DOHH2 (cell line): ENCODE measurements around the gene LRRC32.

Experiments used
- EZH2phosphoT487 ChIP-seq: fragments of 200-600 bp; sonication (generic); IDR thresholded peaks from 2 replicates; pipeline ENCODE4 v1.6.1; 2017; ENCODE audit warnings: borderline replicate concordance, mild to moderate bottlenecking, antibody characterized with exemption, low read length, moderate library complexity, mixed read lengths
- TF ChIP-seq, protein P1 (sequence below): fragments of 200-600 bp; sonication (generic); IDR thresholded peaks from one replicate; pipeline ENCODE4 v1.5.1; 2014; ENCODE audit warnings: antibody characterized with exemption, mild to moderate bottlenecking, low read depth, low read length; ENCODE audit not compliant: poor library complexity, severe bottlenecking

DNA sequence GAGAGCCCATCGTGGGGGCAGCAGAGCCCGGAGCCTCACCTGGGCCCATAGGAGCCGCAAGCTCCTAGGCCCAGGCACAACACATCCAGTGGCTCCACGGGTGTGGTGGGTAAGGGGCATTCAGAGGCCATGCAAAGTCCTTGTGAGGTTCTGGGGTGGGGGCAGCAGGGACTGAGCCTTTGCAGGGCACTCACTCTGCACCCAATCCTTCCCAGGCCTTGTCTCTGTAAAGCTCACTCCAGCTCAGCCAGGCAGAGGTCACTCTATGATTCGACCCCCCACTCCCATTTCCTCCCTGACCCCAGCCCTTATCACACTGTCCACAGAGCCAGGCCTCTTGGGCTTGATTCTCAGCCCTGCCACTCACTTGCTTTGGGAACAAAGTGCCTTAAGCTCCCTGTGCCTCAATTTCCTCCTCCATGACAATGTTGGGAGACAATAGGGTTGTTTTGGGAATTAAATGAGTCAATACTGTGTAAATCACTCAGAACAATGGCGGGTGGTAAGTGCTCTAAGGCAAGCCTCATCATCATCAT, 46.6 kb downstream of the LRRC32 start:
- TF ChIP-seq, protein P1, sequence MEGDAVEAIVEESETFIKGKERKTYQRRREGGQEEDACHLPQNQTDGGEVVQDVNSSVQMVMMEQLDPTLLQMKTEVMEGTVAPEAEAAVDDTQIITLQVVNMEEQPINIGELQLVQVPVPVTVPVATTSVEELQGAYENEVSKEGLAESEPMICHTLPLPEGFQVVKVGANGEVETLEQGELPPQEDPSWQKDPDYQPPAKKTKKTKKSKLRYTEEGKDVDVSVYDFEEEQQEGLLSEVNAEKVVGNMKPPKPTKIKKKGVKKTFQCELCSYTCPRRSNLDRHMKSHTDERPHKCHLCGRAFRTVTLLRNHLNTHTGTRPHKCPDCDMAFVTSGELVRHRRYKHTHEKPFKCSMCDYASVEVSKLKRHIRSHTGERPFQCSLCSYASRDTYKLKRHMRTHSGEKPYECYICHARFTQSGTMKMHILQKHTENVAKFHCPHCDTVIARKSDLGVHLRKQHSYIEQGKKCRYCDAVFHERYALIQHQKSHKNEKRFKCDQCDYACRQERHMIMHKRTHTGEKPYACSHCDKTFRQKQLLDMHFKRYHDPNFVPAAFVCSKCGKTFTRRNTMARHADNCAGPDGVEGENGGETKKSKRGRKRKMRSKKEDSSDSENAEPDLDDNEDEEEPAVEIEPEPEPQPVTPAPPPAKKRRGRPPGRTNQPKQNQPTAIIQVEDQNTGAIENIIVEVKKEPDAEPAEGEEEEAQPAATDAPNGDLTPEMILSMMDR = no peak
- no peak for TF ChIP-seq EZH2phosphoT487
